CD4-positive, alpha-beta memory T cell (primary cell): Measurements from ENCODE around the gene TEX13A. TPM values are rescaled to one million over a fixed set of nuclear protein-coding genes. Genes with fewer than 3 reads are reported as not detected.

Experiments used
- CTCF ChIA-PET: fragments of 350-600 bp; sonication (Branson Sonifier 250); formaldehyde crosslinking; loops from one replicate; lab custom pipeline; 2021; ENCODE audit warnings: inconsistent platforms; ENCODE audit not compliant: partially characterized antibody; lab: Charles Lee
- POLR2A ChIA-PET: fragments of 350-600 bp; sonication (Branson Sonifier 250); formaldehyde crosslinking; loops from one replicate; lab custom pipeline; 2021; ENCODE audit not compliant: partially characterized antibody; lab: Charles Lee
- DNase-seq, 5 donors: peaks; one replicate each; pipeline versions ENCODE4 v3.0.0 to v3.0.0-alpha.2; 2020 to 2022; ENCODE audit warnings: mixed read lengths in 1 of 5
- H3K27ac ChIP-seq: one replicate; pipeline ENCODE4 v1.7.0; 2013; ENCODE audit warnings: low read depth, low read length
- H3K27me3 ChIP-seq: 2 replicates; pipeline ENCODE4 v1.7.0; 2013; ENCODE audit warnings: mild to moderate bottlenecking, low read length, moderate library complexity; ENCODE audit not compliant: insufficient read depth
- H3K36me3 ChIP-seq: 2 replicates; pipeline ENCODE4 v1.7.0; 2013; ENCODE audit warnings: mild to moderate bottlenecking, low read length, moderate library complexity; ENCODE audit not compliant: insufficient read depth
- H3K4me1 ChIP-seq: 2 replicates; pipeline ENCODE4 v1.7.0; 2013; ENCODE audit warnings: mild to moderate bottlenecking, low read length, moderate library complexity; ENCODE audit not compliant: insufficient read depth
- H3K4me3 ChIP-seq, 2 donors: one replicate each; pipeline ENCODE4 v1.7.0; 2013; ENCODE audit warnings: low read length in 2 of 2, mild to moderate bottlenecking in 1 of 2
- H3K9me3 ChIP-seq, 2 donors: one replicate each; pipeline ENCODE4 v1.7.0; 2013; ENCODE audit warnings: low read length in 2 of 2, control low read depth in 1 of 2; ENCODE audit not compliant: control insufficient read depth in 1 of 2
- H3K27ac Mint-ChIP-seq, 7 donors: one replicate each; pipeline ENCODE4 v1.8.0; 2020 to 2021; ENCODE audit warnings: mixed read lengths in 7 of 7, mild to moderate bottlenecking in 6 of 7, inconsistent platforms in 3 of 7, moderate library complexity in 3 of 7
- H3K27me3 Mint-ChIP-seq, 2 donors: one replicate each; pipeline ENCODE4 v1.8.0; 2020 to 2021; ENCODE audit warnings: mixed read lengths in 2 of 2
- H3K36me3 Mint-ChIP-seq, 2 donors: one replicate each; pipeline ENCODE4 v1.8.0; 2020 to 2021; ENCODE audit warnings: mixed read lengths in 2 of 2, inconsistent platforms in 1 of 2, mild to moderate bottlenecking in 1 of 2
- H3K4me1 Mint-ChIP-seq, 4 donors: one replicate each; pipeline ENCODE4 v1.8.0; 2020 to 2021; ENCODE audit warnings: mixed read lengths in 4 of 4, mild to moderate bottlenecking in 1 of 4
- H3K4me3 Mint-ChIP-seq, 8 donors: one replicate each; pipeline ENCODE4 v1.8.0; 2020 to 2021; ENCODE audit warnings: mixed read lengths in 8 of 8, mild to moderate bottlenecking in 7 of 8, moderate library complexity in 6 of 8, inconsistent platforms in 3 of 8
- H3K9me3 Mint-ChIP-seq, 8 donors: one replicate each; pipeline ENCODE4 v1.8.0; 2020 to 2021; ENCODE audit warnings: mixed read lengths in 8 of 8, mild to moderate bottlenecking in 5 of 8, inconsistent platforms in 3 of 8, moderate library complexity in 1 of 8
- intact Hi-C: fragments of 100-400 bp; cut with micrococcal nuclease; formaldehyde crosslinking; loops from one replicate; pipeline ENCODE4 v1.15.1; 2023
- polyA plus RNA-seq, 2 donors: library from polyadenylated mRNA; unstranded; fragments of 300-500 nt; fragmentation: Illumina TruSeq; gene quantifications; one replicate each; pipeline ENCODE4 v1.2.3, GENCODE V29; 2021
- total RNA-seq, 2 experiments: library from RNA; stranded (reverse); gene quantifications; one replicate each; pipeline ENCODE4 v1.2.3, GENCODE V29; 2021

TEX13A gene
- total and polyA plus RNA-seq, 4 experiments from 2014 or later: not detected

- DNase-seq: no peak
- Mint-ChIP-seq H3K27ac (no peak overlapping the region), H3K36me3 (no peaks in the 10 kb centered on the region), H3K4me1 (no peaks in the 10 kb centered on the region), H3K9me3 (peaks cover 0 to 6% (median 0%) of the 10 kb centered on the region in 8 donors), H3K27me3 (no peaks in the 10 kb centered on the region), H3K4me3 (no peak overlapping the region)
- Histone ChIP-seq H3K27me3 (no peaks in the 10 kb centered on the region), H3K27ac (no peak overlapping the region), H3K36me3 (no peaks in the 10 kb centered on the region), H3K9me3 (no peaks in the 10 kb centered on the region), H3K4me3 (no peak overlapping the region), H3K4me1 (no peaks in the 10 kb centered on the region)
- ChIA-PET POLR2A (no interaction called here), CTCF (interaction anchor here (1.2 kb wide), 1 partner anchor 30 kb away, joined by 3 read pairs; no protein-coding TSS in a partner anchor)
- intact Hi-C loops: no loop called here
Measured at GRCh38 chrX:105219454-105220401, 766 bp downstream of the TEX13A start.

GRCh38 chrX:105211066-105211575, 9.4 kb downstream of the TEX13A start:
- no peaks in the 10 kb centered on the region for H3K36me3 ChIP-seq
- H3K27ac ChIP-seq: no peak overlapping the region
- ChIA-PET POLR2A (no interaction called here), CTCF (no interaction called here)
- H3K27me3 ChIP-seq: no peaks in the 10 kb centered on the region
- H3K9me3 ChIP-seq: no peaks in the 10 kb centered on the region
- H3K27ac Mint-ChIP-seq: no peak overlapping the region
- no peaks in the 10 kb centered on the region for H3K4me1 Mint-ChIP-seq
- no peaks in the 10 kb centered on the region for H3K27me3 Mint-ChIP-seq
- peaks cover 0 to 5% (median 0%) of the 10 kb centered on the region in 8 donors for H3K9me3 Mint-ChIP-seq
- intact Hi-C loops: no loop called here
- H3K4me3 Mint-ChIP-seq: no peak overlapping the region
- no peaks in the 10 kb centered on the region for H3K4me1 ChIP-seq
- H3K36me3 Mint-ChIP-seq: no peaks in the 10 kb centered on the region
- no peak overlapping the region for H3K4me3 ChIP-seq
- no peak for DNase-seq

GRCh38 chrX:105210258-105210657, 10.2 kb downstream of the TEX13A start:
- H3K4me1 ChIP-seq: no peaks in the 10 kb centered on the region
- POLR2A ChIA-PET: no interaction called here

GRCh38 chrX:105209406-105209805, 11.1 kb downstream of the TEX13A start:
- Histone ChIP-seq H3K4me1 (no peaks in the 10 kb centered on the region), H3K27me3 (no peaks in the 10 kb centered on the region), H3K4me3 (no peak overlapping the region), H3K27ac (no peak overlapping the region), H3K9me3 (no peaks in the 10 kb centered on the region), H3K36me3 (no peaks in the 10 kb centered on the region)
- Mint-ChIP-seq H3K27ac (no peak overlapping the region), H3K9me3 (peaks cover 0 to 1% (median 0%) of the 10 kb centered on the region in 8 donors), H3K36me3 (no peaks in the 10 kb centered on the region), H3K27me3 (no peaks in the 10 kb centered on the region), H3K4me1 (no peaks in the 10 kb centered on the region), H3K4me3 (no peak overlapping the region)
- intact Hi-C loops: no loop called here
- POLR2A ChIA-PET: no interaction called here
- no peak for DNase-seq
- CTCF ChIA-PET: no interaction called here

More at GRCh38 chrX:105210258-105210657, 10.2 kb downstream of the TEX13A start:
- intact Hi-C loops: no loop called here
- no peak overlapping the region for H3K4me3 Mint-ChIP-seq
- CTCF ChIA-PET: interaction anchor here (1.0 kb wide), 1 partner anchor 11 kb away, joined by 4 read pairs; no protein-coding TSS in a partner anchor
- Histone ChIP-seq H3K4me3 (no peak overlapping the region), H3K9me3 (no peaks in the 10 kb centered on the region), H3K36me3 (no peaks in the 10 kb centered on the region), H3K27ac (no peak overlapping the region), H3K27me3 (no peaks in the 10 kb centered on the region)
- H3K4me1 Mint-ChIP-seq: no peaks in the 10 kb centered on the region
- peaks cover 0 to 5% (median 0%) of the 10 kb centered on the region in 8 donors for H3K9me3 Mint-ChIP-seq
- H3K27me3 Mint-ChIP-seq: no peaks in the 10 kb centered on the region
- H3K27ac Mint-ChIP-seq: no peak overlapping the region
- no peaks in the 10 kb centered on the region for H3K36me3 Mint-ChIP-seq
- DNase-seq: no peak

GRCh38 chrX:105191878-105192277, 28.6 kb downstream of the TEX13A start:
- Histone ChIP-seq H3K27ac (no peak overlapping the region), H3K4me3 (no peak overlapping the region), H3K9me3 (no peaks in the 10 kb centered on the region), H3K4me1 (no peaks in the 10 kb centered on the region), H3K27me3 (no peaks in the 10 kb centered on the region), H3K36me3 (no peaks in the 10 kb centered on the region)
- Mint-ChIP-seq H3K27me3 (no peaks in the 10 kb centered on the region), H3K4me3 (no peak overlapping the region), H3K36me3 (no peaks in the 10 kb centered on the region), H3K4me1 (no peaks in the 10 kb centered on the region), H3K27ac (no peak overlapping the region), H3K9me3 (no peaks in the 10 kb centered on the region)
- no peak for DNase-seq
- intact Hi-C loops: no loop called here
- CTCF ChIA-PET: no interaction called here
- POLR2A ChIA-PET: no interaction called here

GRCh38 chrX:105190252-105190853, 30.1 kb downstream of the TEX13A start:
- intact Hi-C loops: no loop called here
- peak in 4 of 5 donors; percentile 3 to 34 (median 19) for DNase-seq
- no peaks in the 10 kb centered on the region for H3K27me3 ChIP-seq
- H3K36me3 Mint-ChIP-seq: no peaks in the 10 kb centered on the region
- no peak overlapping the region for H3K4me3 Mint-ChIP-seq
- H3K36me3 ChIP-seq: no peaks in the 10 kb centered on the region
- CTCF ChIA-PET: interaction anchor here (1.2 to 1.5 kb wide), 2 partner anchors 13 to 29 kb away, joined by 3 to 7 read pairs; no protein-coding TSS in a partner anchor
- H3K27me3 Mint-ChIP-seq: no peaks in the 10 kb centered on the region
- no peaks in the 10 kb centered on the region for H3K4me1 ChIP-seq
- H3K9me3 Mint-ChIP-seq: no peaks in the 10 kb centered on the region
- H3K27ac ChIP-seq: no peak overlapping the region
- no peak overlapping the region for H3K4me3 ChIP-seq
- no peaks in the 10 kb centered on the region for H3K4me1 Mint-ChIP-seq
- H3K27ac Mint-ChIP-seq: no peak overlapping the region
- POLR2A ChIA-PET: no interaction called here
- no peaks in the 10 kb centered on the region for H3K9me3 ChIP-seq

GRCh38 chrX:105189093-105189492, 31.4 kb downstream of the TEX13A start:
- Mint-ChIP-seq H3K27ac (no peak overlapping the region), H3K9me3 (no peaks in the 10 kb centered on the region), H3K4me1 (no peaks in the 10 kb centered on the region), H3K36me3 (no peaks in the 10 kb centered on the region), H3K4me3 (no peak overlapping the region), H3K27me3 (no peaks in the 10 kb centered on the region)
- intact Hi-C loops: no loop called here
- H3K36me3 ChIP-seq: no peaks in the 10 kb centered on the region
- no peak for DNase-seq
- POLR2A ChIA-PET: no interaction called here
- CTCF ChIA-PET: interaction anchor here (1.2 kb wide), 2 partner anchors 31 to 58 kb away, joined by 3 read pairs; no protein-coding TSS in a partner anchor
- H3K27me3 ChIP-seq: no peaks in the 10 kb centered on the region
- no peaks in the 10 kb centered on the region for H3K9me3 ChIP-seq
- H3K27ac ChIP-seq: no peak overlapping the region
- H3K4me3 ChIP-seq: no peak overlapping the region
- no peaks in the 10 kb centered on the region for H3K4me1 ChIP-seq
